ENCODE results near the gene GNRH2. TPM values are rescaled to one million over a fixed set of nuclear protein-coding genes. Genes with fewer than 3 reads are reported as not detected.
"Not testable (repeated sequence)": the region's sequence is repeated elsewhere in the genome, so short reads cannot be mapped to it uniquely, and the experiment has no call there.

Gene GNRH2
- total and polyA plus RNA-seq, 8 donors: 1.4 to 8.0 TPM; not detected in 6

GRCh38 chr20:3014662-3015061 is 28.8 kb upstream of the GNRH2 start:
- Histone ChIP-seq H3K4me3 (no peak overlapping the region), H3K9me3 (no peaks in the 10 kb centered on the region), H3K27me3 (no peaks in the 10 kb centered on the region), H3K36me3 (peaks cover 5 to 83% (median 69%) of the 10 kb centered on the region in 4 donors), H3K27ac (no peak overlapping the region), H3K4me1 (no peaks in the 10 kb centered on the region)
- intact Hi-C loops (cut with DNase I; ENCODE audit: low total_unique reads): no loop called here
- no peak for DNase-seq
- WGBS, 5 donors: 54 to 88% (median 80%) methylated on average over 3 of the region's 3 CpGs
- TF ChIP-seq CTCF (IDR thresholded peaks at IDR 0.05) (no peak), EP300 (IDR thresholded peaks at IDR 0.05) (no peak), POLR2AphosphoS5 (IDR thresholded peaks at IDR 0.05) (no peak), POLR2A (IDR thresholded peaks at IDR 0.05) (no peak)

- H3K27me3 ChIP-seq; DNase-seq; intact Hi-C loops (cut with DNase I; ENCODE audit: low total_unique reads); H3K9me3 ChIP-seq; H3K27ac ChIP-seq; H3K4me3 ChIP-seq; H3K4me1 ChIP-seq: not testable (repeated sequence)
- 96 to 98% (median 97%) methylated on average over 5 of the region's 5 CpGs for WGBS, 5 donors
- H3K36me3 ChIP-seq: peaks cover 5 to 80% (median 66%) of the 10 kb centered on the region in 4 donors
Measured at GRCh38 chr20:3015302-3015701, 28.1 kb upstream of the GNRH2 start.

DNA sequence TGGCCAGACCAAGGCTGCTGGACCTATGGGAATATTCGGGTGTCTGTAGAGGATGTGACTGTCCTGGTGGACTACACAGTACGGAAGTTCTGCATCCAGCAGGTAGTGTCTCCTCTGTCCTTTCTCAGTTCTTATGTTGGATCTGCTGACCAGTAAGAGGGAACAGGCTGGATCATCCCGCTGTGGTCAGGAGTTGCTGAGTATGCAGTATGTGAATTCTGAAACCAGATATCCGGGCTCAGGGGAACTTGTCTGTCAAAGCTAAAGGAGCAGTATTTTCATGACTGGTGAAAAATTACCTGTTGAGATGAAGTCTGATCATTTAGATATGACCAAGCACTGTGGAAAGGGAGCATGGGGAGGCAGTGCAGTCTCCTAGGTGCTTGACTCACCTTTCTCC is 22.1 kb upstream of the GNRH2 start:
- intact Hi-C loops (cut with DNase I; ENCODE audit: low total_unique reads): no loop called here
- no peak for DNase-seq
- 90 to 98% (median 91%) methylated on average over 4 of the region's 4 CpGs for WGBS, 5 donors
- no peak overlapping the region for H3K27ac ChIP-seq
- no peaks in the 10 kb centered on the region for H3K9me3 ChIP-seq
- no peaks in the 10 kb centered on the region for H3K4me1 ChIP-seq
- no peak overlapping the region for H3K4me3 ChIP-seq
- no peaks in the 10 kb centered on the region for H3K27me3 ChIP-seq
- peaks cover 41 to 83% (median 77%) of the 10 kb centered on the region in 4 donors for H3K36me3 ChIP-seq
- no peak for TF ChIP-seq CTCF (IDR thresholded peaks at IDR 0.05)
- TF ChIP-seq POLR2AphosphoS5 (IDR thresholded peaks at IDR 0.05): no peak
- no peak for TF ChIP-seq EP300 (IDR thresholded peaks at IDR 0.05)
- no peak for TF ChIP-seq POLR2A (IDR thresholded peaks at IDR 0.05)

DNA sequence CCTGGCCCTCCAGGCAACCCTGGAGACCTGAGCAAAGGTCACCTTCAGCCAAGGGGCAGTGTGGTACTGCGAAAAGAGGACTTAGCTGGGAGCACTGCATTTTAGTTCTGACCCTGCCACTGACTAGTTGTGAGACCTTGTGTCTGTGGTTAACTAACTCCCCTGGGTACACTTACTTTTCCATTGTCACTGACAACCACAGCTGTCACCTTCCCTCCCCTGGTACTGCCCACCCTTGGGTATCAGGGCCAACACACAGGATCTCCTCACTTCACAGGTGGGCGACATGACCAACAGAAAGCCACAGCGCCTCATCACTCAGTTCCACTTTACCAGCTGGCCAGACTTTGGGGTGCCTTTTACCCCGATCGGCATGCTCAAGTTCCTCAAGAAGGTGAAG is 21.6 kb upstream of the GNRH2 start:
- H3K36me3 ChIP-seq: peaks cover 44 to 83% (median 77%) of the 10 kb centered on the region in 4 donors
- intact Hi-C loops (cut with DNase I; ENCODE audit: low total_unique reads): no loop called here
- DNase-seq: no peak
- H3K27ac ChIP-seq: no peak overlapping the region
- TF ChIP-seq POLR2A (IDR thresholded peaks at IDR 0.05): no peak
- TF ChIP-seq EP300 (IDR thresholded peaks at IDR 0.05): no peak
- TF ChIP-seq POLR2AphosphoS5 (IDR thresholded peaks at IDR 0.05): no peak
- TF ChIP-seq CTCF (IDR thresholded peaks at IDR 0.05): no peak
- 92 to 100% (median 98%) methylated on average over 5 of the region's 5 CpGs for WGBS, 5 donors
- no peak overlapping the region for H3K4me3 ChIP-seq
- no peaks in the 10 kb centered on the region for H3K9me3 ChIP-seq
- no peaks in the 10 kb centered on the region for H3K4me1 ChIP-seq
- H3K27me3 ChIP-seq: no peaks in the 10 kb centered on the region

DNA sequence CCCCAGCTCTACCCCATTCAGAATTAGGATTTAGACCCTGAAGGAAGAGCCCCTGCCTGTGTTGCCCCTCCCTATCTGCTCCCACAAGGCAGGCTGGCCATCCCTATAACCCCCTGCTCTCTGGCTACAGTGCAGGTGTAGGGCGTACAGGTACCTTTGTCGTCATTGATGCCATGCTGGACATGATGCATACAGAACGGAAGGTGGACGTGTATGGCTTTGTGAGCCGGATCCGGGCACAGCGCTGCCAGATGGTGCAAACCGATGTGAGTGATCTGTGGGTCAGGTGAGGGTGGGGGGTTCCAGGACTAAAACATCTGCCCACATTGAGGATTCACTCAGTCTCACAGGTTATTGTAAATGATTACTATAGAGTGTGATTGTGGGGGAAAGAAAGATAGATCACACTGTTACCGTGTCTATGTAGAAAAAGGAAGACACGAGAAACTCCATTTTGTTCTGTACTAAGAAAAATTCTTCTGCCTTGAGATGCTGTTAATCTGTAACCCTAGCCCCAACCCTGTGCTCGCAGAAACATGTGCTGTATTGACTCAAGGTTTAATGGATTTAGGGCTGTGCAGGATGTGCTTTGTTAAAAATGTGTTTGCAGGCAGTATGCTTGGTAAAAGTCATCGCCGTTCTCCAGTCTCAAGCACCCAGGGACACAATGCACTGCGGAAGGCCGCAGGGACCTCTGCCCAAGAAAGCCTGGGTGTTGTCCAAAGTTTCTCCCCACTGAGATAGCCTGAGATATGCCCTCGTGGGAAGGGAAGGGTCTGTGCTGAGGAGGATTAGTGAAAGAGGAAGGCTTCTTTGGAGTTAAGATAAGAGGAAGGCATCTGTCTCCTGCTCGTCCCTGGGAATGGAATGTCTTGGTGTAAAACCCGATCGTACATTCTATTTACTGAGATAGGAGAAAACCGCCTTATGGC is 20.6 kb upstream of the GNRH2 start:
- intact Hi-C loops (cut with DNase I; ENCODE audit: low total_unique reads); H3K4me3 ChIP-seq; H3K4me1 ChIP-seq; H3K9me3 ChIP-seq; H3K27me3 ChIP-seq; H3K27ac ChIP-seq: not testable (repeated sequence)
- peaks cover 50 to 83% (median 80%) of the 10 kb centered on the region in 4 donors for H3K36me3 ChIP-seq
- WGBS, 5 donors: 62 to 86% (median 63%) methylated on average over 20 of the region's 20 CpGs
- peak in 1 of 2 donors; percentile 28 for DNase-seq
